SK-N-SH (cell line): ENCODE results near the gene PRELID1.

Experiments used
- CTCF ChIP-seq: fragments of 200-600 bp; sonication (generic); IDR thresholded peaks from 2 replicates; pipeline ENCODE4 v1.6.1; 2017; ENCODE audit warnings: antibody characterized with exemption, mild to moderate bottlenecking, moderate library complexity
- IRF3 ChIP-seq: fragments of 150-350 bp; IDR thresholded peaks from 2 replicates; pipeline ENCODE4 v1.6.1; 2016; ENCODE audit warnings: mild to moderate bottlenecking, low read depth, low read length
- SMC3 ChIP-seq: IDR thresholded peaks from 2 replicates; pipeline ENCODE4 v1.6.1; 2012; ENCODE audit warnings: low read depth, low read length, improper control_type of control experiment
- USF2 ChIP-seq: fragments of 150-350 bp; IDR thresholded peaks from 2 replicates; pipeline ENCODE4 v1.6.1; 2017; ENCODE audit warnings: antibody characterized with exemption, low read length, low read depth, borderline replicate concordance

- TF ChIP-seq IRF3 (no peak), CTCF (no peak), USF2 (no peak), SMC3 (no peak)
These were observed 359 bp downstream of the PRELID1 start for GRCh38 chr5:177303925-177304391.
